PC-3 (cell line): ENCODE data around the gene CYP1B1. TPM values are rescaled to one million over a fixed set of nuclear protein-coding genes. Genes with fewer than 3 reads are reported as not detected.
"Not testable (repeated sequence)": the region's sequence is repeated elsewhere in the genome, so short reads cannot be mapped to it uniquely, and the experiment has no call there.

Experiments used
- ATAC-seq: fragments of 200-7000 bp; cut with Tn5 transposase; 2 replicates; pipeline ENCODE4 v1.9.1; 2020; ENCODE audit warnings: mild to moderate bottlenecking, moderate library complexity
- BruUV-seq: library from RNA; stranded (reverse); fragments of 400-500 nt; replicated peaks from 2 replicates; lab custom pipeline; 2021; lab: Mats Ljungman, UMichigan
- CTCF ChIA-PET: fragments of 300-600 bp; sonication (Branson Sonifier 250); formaldehyde crosslinking; loops from one replicate; lab custom pipeline; 2022; ENCODE audit warnings: antibody characterized with exemption; lab: Charles Lee
- POLR2A ChIA-PET: fragments of 300-600 bp; sonication (Branson Sonifier 250); formaldehyde crosslinking; loops from one replicate; lab custom pipeline; 2022; ENCODE audit warnings: antibody characterized with exemption; ENCODE audit not compliant: unreplicated experiment; lab: Charles Lee
- DNase-seq: peaks from one replicate; pipeline ENCODE4 v3.0.0-alpha.2; 2015
- H2AFZ ChIP-seq: fragments of 300-600 bp; sonication (generic); 2 replicates; pipeline ENCODE4 v1.6.0; 2016; ENCODE audit warnings: antibody characterized with exemption, low read length
- H3F3A ChIP-seq: fragments of 300-600 bp; sonication (generic); one replicate; pipeline ENCODE4 v1.6.0; 2017; ENCODE audit warnings: antibody characterized with exemption, low read length, control low read depth, mild to moderate bottlenecking; ENCODE audit not compliant: unreplicated experiment
- H3K27ac ChIP-seq: fragments of 300-600 bp; sonication (generic); 2 replicates; pipeline ENCODE4 v1.5.1; 2016; ENCODE audit warnings: mild to moderate bottlenecking, low read length
- H3K27me3 ChIP-seq: fragments of 300-600 bp; sonication (generic); 2 replicates; pipeline ENCODE4 v1.6.1; 2016; ENCODE audit warnings: low read length, mixed read lengths
- H3K36me3 ChIP-seq: fragments of 300-600 bp; sonication (generic); 2 replicates; pipeline ENCODE4 v1.6.1; 2016; ENCODE audit warnings: low read depth, mixed run types, low read length, mixed read lengths
- H3K4me1 ChIP-seq: fragments of 300-600 bp; sonication (generic); 2 replicates; pipeline ENCODE4 v1.5.1; 2016; ENCODE audit warnings: low read length; ENCODE audit not compliant: insufficient read depth
- H3K4me2 ChIP-seq: fragments of 300-600 bp; sonication (generic); 2 replicates; pipeline ENCODE4 v1.6.0; 2016; ENCODE audit warnings: low read length
- H3K4me3 ChIP-seq: fragments of 300-600 bp; sonication (generic); 2 replicates; pipeline ENCODE4 v1.5.1; 2016; ENCODE audit warnings: mild to moderate bottlenecking, low read length, mixed read lengths
- H3K79me2 ChIP-seq: fragments of 300-600 bp; sonication (generic); 2 replicates; pipeline ENCODE4 v1.6.1; 2017; ENCODE audit warnings: low read length, mixed read lengths
- H3K9ac ChIP-seq: fragments of 300-600 bp; sonication (generic); 2 replicates; pipeline ENCODE4 v1.6.0; 2016; ENCODE audit warnings: mild to moderate bottlenecking, low read length
- H3K9me2 ChIP-seq: fragments of 300-600 bp; sonication (generic); replicated peaks from 2 replicates; pipeline ENCODE4 v1.6.1; 2016; ENCODE audit warnings: mixed run types, low read length, mixed read lengths
- H3K9me3 ChIP-seq: fragments of 300-600 bp; sonication (generic); 2 replicates; pipeline ENCODE4 v1.6.1; 2016; ENCODE audit warnings: low read length, mixed read lengths
- H4K20me1 ChIP-seq: fragments of 300-600 bp; sonication (generic); 2 replicates; pipeline ENCODE4 v1.6.1; 2016; ENCODE audit warnings: low read length, mixed read lengths
- CTCF ChIP-seq: fragments of 300-600 bp; sonication (generic); conservative IDR thresholded peaks from 2 replicates; pipeline ENCODE4 v1.5.1; 2017; ENCODE audit warnings: antibody characterized with exemption, low read depth, mild to moderate bottlenecking, low read length
- EZH2 ChIP-seq: fragments of 300-600 bp; sonication (generic); IDR thresholded peaks from one replicate; pipeline ENCODE4 v1.6.1; 2017; ENCODE audit warnings: antibody characterized with exemption, mild to moderate bottlenecking, low read length; ENCODE audit not compliant: unreplicated experiment
- EZH2phosphoT487 ChIP-seq: fragments of 300-600 bp; sonication (generic); IDR thresholded peaks from 2 replicates; pipeline ENCODE4 v1.6.1; 2018; ENCODE audit warnings: mild to moderate bottlenecking, antibody characterized with exemption, low read length, borderline replicate concordance
- intact Hi-C: fragments of 100-400 bp; cut with micrococcal nuclease; formaldehyde crosslinking; loops from 2 replicates; pipeline ENCODE4 v1.9.0; 2023
- total RNA-seq: library from RNA; depleted of rRNA; stranded (reverse); fragments of >200 nt; gene quantifications from 2 replicates; pipeline ENCODE4 v1.2.3, GENCODE V29; 2014

CYP1B1 gene
- total RNA-seq, 1 experiment from 2014 or later: 37.2 TPM

- POLR2A ChIA-PET: no interaction called here
- Histone ChIP-seq H3K9me2 (no peaks in the 10 kb centered on the region), H3K4me3 (no peak overlapping the region), H3K27ac (no peak overlapping the region), H3K27me3 (no peaks in the 10 kb centered on the region), H2AFZ (no peak overlapping the region), H4K20me1 (no peaks in the 10 kb centered on the region), H3K4me1 (peaks cover 16% of the 10 kb centered on the region), H3K4me2 (no peak overlapping the region), H3K79me2 (no peaks in the 10 kb centered on the region), H3K36me3 (no peaks in the 10 kb centered on the region), H3K9me3 (no peaks in the 10 kb centered on the region), H3K9ac (no peak overlapping the region), H3F3A (no peaks in the 10 kb centered on the region)
- TF ChIP-seq CTCF (no peak), EZH2 (no peak), EZH2phosphoT487 (no peak)
- intact Hi-C loops: no loop called here
- CTCF ChIA-PET: no interaction called here
- DNase-seq (no peak), ATAC-seq (no peak)
- BruUV-seq: no TSS peak
Observed at GRCh38 chr2:38113051-38113450, 37.1 kb upstream of the CYP1B1 start.

DNA sequence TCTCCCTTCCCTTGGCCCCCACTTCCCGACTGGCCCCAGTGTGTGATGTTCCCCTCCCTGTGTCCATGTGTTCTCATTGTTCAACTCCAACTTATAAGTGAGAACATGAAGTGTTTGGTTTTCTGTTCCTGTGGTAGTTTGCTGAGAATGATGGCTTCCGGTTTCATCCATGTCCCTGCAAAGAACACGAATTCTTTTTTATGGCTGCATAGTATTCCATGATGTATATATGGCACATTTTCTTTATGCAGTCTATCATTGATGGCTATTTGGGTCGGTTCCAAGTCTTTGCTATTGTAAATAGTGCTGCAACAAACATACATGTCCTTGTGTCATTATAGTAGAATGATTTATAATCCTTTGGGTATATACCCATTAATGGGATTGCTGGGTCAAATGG, 35.4 kb upstream of the CYP1B1 start:
- H3K27ac ChIP-seq, H3F3A ChIP-seq, H3K4me3 ChIP-seq, H3K9ac ChIP-seq, H2AFZ ChIP-seq, intact Hi-C loops, DNase-seq, CTCF ChIA-PET, BruUV-seq, POLR2A ChIA-PET, H3K4me2 ChIP-seq, H3K9me3 ChIP-seq, H3K27me3 ChIP-seq, H3K36me3 ChIP-seq, H3K79me2 ChIP-seq, H4K20me1 ChIP-seq, H3K9me2 ChIP-seq, ATAC-seq: not testable (repeated sequence)
- H3K4me1 ChIP-seq: peaks cover 15% of the 10 kb centered on the region

- intact Hi-C loops: no loop called here
- Histone ChIP-seq H3K79me2 (no peaks in the 10 kb centered on the region), H3K27me3 (no peaks in the 10 kb centered on the region), H3K4me3 (no peak overlapping the region), H3K4me2 (no peak overlapping the region), H3K36me3 (no peaks in the 10 kb centered on the region), H3K9me3 (no peaks in the 10 kb centered on the region), H3K9me2 (no peaks in the 10 kb centered on the region), H4K20me1 (no peaks in the 10 kb centered on the region), H3F3A (no peaks in the 10 kb centered on the region), H3K4me1 (peaks cover 11% of the 10 kb centered on the region), H3K9ac (no peak overlapping the region), H2AFZ (peak overlapping the region; percentile 27; the same call in 1 of the 2 replicates), H3K27ac (no peak overlapping the region)
- ChIA-PET POLR2A (no interaction called here), CTCF (no interaction called here)
- TF ChIP-seq CTCF (no peak), EZH2 (no peak), EZH2phosphoT487 (no peak)
- DNase-seq: no peak
- no TSS peak for BruUV-seq
- no peak for ATAC-seq
Observed at GRCh38 chr2:38109732-38110181, 33.8 kb upstream of the CYP1B1 start.
